Fibroblast of lung (primary cell): ENCODE data around the gene TMEM170A. TPM values are rescaled to one million over a fixed set of nuclear protein-coding genes. Genes with fewer than 3 reads are reported as not detected.

ENCODE experiments used
- DNase-seq, 2 donors: peaks; one replicate each; pipeline versions ENCODE4 v3.0.0 to v3.0.0-alpha.2; 2010; ENCODE audit warnings: low read depth in 2 of 2
- H2AFZ ChIP-seq: 2 replicates; pipeline ENCODE4 v1.5.1; 2012; ENCODE audit warnings: low read length, control low read depth, inconsistent platforms
- H3K27ac ChIP-seq: 2 replicates; pipeline ENCODE4 v1.5.1; 2011; ENCODE audit warnings: low read length, control low read depth; ENCODE audit not compliant: insufficient read depth
- H3K27me3 ChIP-seq: 2 replicates; pipeline ENCODE4 v1.5.1; 2011; ENCODE audit warnings: mild to moderate bottlenecking, low read length; ENCODE audit not compliant: control insufficient read depth, insufficient read depth
- H3K36me3 ChIP-seq: 2 replicates; pipeline ENCODE4 v1.5.1; 2011; ENCODE audit warnings: low read length; ENCODE audit not compliant: control insufficient read depth, insufficient read depth
- H3K4me1 ChIP-seq: 2 replicates; pipeline ENCODE4 v1.5.1; 2011; ENCODE audit warnings: low read length; ENCODE audit not compliant: control insufficient read depth, insufficient read depth; ENCODE audit errors: extremely low read depth
- H3K4me2 ChIP-seq: 2 replicates; pipeline ENCODE4 v1.5.1; 2011; ENCODE audit warnings: low read length, control low read depth; ENCODE audit not compliant: insufficient read depth; ENCODE audit errors: extremely low read depth
- H3K4me3 ChIP-seq, 4 experiments: fragments of 200-600 bp in 1 of 4; sonication (generic) in 1 of 4; replicated peaks in 1 of 4; 2 replicates each; pipeline ENCODE4 v1.5.1; 2011 to 2016; ENCODE audit warnings: low read length in 4 of 4, low read depth in 3 of 4, mild to moderate bottlenecking in 3 of 4, control low read depth in 2 of 4, inconsistent platforms in 1 of 4, mixed read lengths in 1 of 4; ENCODE audit not compliant: insufficient read depth in 1 of 4; ENCODE audit errors: control extremely low read depth in 1 of 4
- H3K79me2 ChIP-seq: 2 replicates; pipeline ENCODE4 v1.5.1; 2012; ENCODE audit warnings: mild to moderate bottlenecking, low read length, inconsistent platforms; ENCODE audit not compliant: control insufficient read depth, insufficient read depth
- H3K9ac ChIP-seq: 2 replicates; pipeline ENCODE4 v1.5.1; 2011; ENCODE audit warnings: mild to moderate bottlenecking, low read length, control low read depth; ENCODE audit not compliant: insufficient read depth
- H3K9me3 ChIP-seq: 2 replicates; pipeline ENCODE4 v1.5.1; 2012; ENCODE audit warnings: low read depth, low read length; ENCODE audit not compliant: control insufficient read depth, insufficient read depth
- H4K20me1 ChIP-seq: 2 replicates; pipeline ENCODE4 v1.5.1; 2011; ENCODE audit warnings: low read length; ENCODE audit not compliant: control insufficient read depth, insufficient read depth; ENCODE audit errors: extremely low read depth
- EZH2 ChIP-seq: IDR thresholded peaks from 2 replicates; pipeline ENCODE4 v1.5.1; 2012; ENCODE audit warnings: low read length, control low read depth, mild to moderate bottlenecking; ENCODE audit errors: missing control alignments
- polyA plus RNA-seq, 2 donors: library from polyadenylated mRNA; depleted of rRNA in 1 of 2; stranded (reverse) in 1 of 2; unstranded in 1 of 2; fragments of >200 nt; gene quantifications; 2 replicates each; pipeline ENCODE4 v1.2.1, GENCODE V29; 2011 to 2012; ENCODE audit warnings: missing spikeins in 1 of 2
- total RNA-seq: library from RNA; depleted of rRNA; stranded (reverse); fragments of >200 nt; gene quantifications from 2 replicates; pipeline ENCODE4 v1.2.1, GENCODE V29; 2014
- TF ChIP-seq, protein P1 (sequence below), 2 donors: IDR thresholded peaks in 1 of 2; conservative IDR thresholded peaks in 1 of 2; 1 replicate in 1 of 2; 2 replicates in 1 of 2; pipeline ENCODE4 v1.5.1; 2011 to 2012; ENCODE audit warnings: low read length in 2 of 2, control low read depth in 1 of 2, inconsistent platforms in 1 of 2, low read depth in 1 of 2, mild to moderate bottlenecking in 1 of 2

The TMEM170A gene
- total and polyA plus RNA-seq, 2 donors (not counting 1 experiment from before 2014, with no cell fraction given), result 12.3 to 14.5 TPM

DNA sequence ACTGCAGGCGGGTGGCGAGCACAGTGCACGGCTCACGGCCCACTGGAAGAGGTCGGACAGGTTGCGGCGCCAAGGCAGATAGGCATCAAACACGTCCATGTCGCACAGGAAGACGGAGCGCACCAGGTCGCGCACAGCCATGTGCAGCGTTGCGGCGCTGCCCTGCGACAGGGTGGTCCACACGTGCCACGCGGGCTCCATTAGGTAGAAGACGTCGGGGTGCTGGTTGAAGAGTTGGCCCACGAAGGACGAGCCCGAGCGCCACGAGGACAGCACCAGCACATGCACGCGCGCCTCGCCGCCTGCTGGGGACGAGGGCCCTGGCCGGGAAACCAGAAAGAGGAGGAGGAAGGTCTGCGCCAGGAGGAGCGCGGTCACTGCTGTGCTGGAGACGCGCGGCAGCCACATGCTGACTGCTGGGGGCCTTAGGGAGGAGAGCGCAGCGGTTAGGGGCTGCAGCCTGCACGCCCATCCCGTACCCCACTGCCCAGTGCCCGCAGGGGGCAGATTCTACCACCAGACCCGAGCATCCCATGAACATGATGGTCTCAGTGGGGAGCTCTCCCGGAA is 15.0 kb upstream of the TMEM170A start:
- Histone ChIP-seq H3K9ac (no peak overlapping the region), H3K79me2 (no peaks in the 10 kb centered on the region), H2AFZ (no peak overlapping the region), H4K20me1 (no peaks in the 10 kb centered on the region), H3K9me3 (no peaks in the 10 kb centered on the region), H3K4me1 (no peaks in the 10 kb centered on the region), H3K27me3 (no peaks in the 10 kb centered on the region), H3K4me2 (no peak overlapping the region), H3K27ac (no peak overlapping the region), H3K4me3 (no peak overlapping the region), H3K36me3 (no peaks in the 10 kb centered on the region)
- TF ChIP-seq, protein P1, sequence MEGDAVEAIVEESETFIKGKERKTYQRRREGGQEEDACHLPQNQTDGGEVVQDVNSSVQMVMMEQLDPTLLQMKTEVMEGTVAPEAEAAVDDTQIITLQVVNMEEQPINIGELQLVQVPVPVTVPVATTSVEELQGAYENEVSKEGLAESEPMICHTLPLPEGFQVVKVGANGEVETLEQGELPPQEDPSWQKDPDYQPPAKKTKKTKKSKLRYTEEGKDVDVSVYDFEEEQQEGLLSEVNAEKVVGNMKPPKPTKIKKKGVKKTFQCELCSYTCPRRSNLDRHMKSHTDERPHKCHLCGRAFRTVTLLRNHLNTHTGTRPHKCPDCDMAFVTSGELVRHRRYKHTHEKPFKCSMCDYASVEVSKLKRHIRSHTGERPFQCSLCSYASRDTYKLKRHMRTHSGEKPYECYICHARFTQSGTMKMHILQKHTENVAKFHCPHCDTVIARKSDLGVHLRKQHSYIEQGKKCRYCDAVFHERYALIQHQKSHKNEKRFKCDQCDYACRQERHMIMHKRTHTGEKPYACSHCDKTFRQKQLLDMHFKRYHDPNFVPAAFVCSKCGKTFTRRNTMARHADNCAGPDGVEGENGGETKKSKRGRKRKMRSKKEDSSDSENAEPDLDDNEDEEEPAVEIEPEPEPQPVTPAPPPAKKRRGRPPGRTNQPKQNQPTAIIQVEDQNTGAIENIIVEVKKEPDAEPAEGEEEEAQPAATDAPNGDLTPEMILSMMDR (conservative IDR thresholded peaks at IDR 0.05 in 1 of 2, IDR thresholded peaks at IDR 0.05 in 1 of 2; ENCODE audit: low read depth in 1 of 2, low read length in 2 of 2), result no peak
- TF ChIP-seq EZH2, result no peak
- DNase-seq, result no peak

DNA sequence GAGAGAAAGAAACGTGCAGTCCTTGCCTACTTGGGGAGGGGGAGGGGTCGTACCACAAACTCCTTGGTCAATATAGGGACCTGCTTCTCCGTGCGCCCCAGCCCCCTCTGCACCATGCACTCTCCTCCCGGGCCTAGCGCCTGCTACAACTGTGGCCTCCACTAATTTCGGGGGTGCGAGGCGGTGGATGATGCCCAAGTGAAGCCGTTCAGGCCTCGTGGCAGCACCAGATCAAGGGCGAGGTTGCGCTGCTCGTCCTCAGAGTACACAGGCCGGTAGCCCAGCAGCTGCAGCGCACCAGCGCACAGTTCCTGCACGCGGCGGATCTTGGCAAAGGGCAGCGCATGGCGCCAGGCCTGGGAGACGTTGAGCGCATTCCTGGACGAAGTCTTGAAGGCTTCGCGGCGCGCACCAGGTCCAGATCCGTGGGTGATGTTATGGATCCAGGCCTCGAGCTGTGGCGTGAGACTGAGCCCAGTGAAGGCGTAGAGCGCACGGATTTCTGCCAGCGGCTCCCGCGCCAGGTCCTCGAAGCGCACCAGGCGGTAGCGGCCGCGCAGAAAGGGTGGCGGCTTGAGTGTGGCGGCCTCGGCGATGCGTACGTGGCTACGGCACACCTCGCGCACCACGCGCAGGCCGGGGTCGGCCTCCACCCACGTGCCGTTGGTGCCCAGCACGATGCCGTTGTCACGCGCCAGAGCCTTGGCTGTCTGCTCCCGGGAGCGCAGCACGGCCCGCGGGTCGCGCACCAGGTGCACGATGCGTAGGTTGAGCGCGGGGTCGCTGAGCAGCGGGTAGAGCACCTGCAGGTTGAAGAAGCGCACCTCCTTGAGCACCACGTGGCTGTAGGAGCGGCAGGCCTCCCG is 14.2 kb upstream of the TMEM170A start:
- Histone ChIP-seq H3K9ac (no peak overlapping the region), H3K9me3 (no peaks in the 10 kb centered on the region), H2AFZ (no peak overlapping the region), H3K4me2 (no peak overlapping the region), H3K79me2 (no peaks in the 10 kb centered on the region), H3K27ac (no peak overlapping the region), H3K4me1 (no peaks in the 10 kb centered on the region), H3K27me3 (no peaks in the 10 kb centered on the region), H3K36me3 (no peaks in the 10 kb centered on the region), H4K20me1 (no peaks in the 10 kb centered on the region), H3K4me3 (no peak overlapping the region)
- TF ChIP-seq, protein P1 (conservative IDR thresholded peaks at IDR 0.05 in 1 of 2, IDR thresholded peaks at IDR 0.05 in 1 of 2; ENCODE audit: low read depth in 1 of 2, low read length in 2 of 2), result no peak
- TF ChIP-seq EZH2, result no peak
- DNase-seq, result no peak

DNA sequence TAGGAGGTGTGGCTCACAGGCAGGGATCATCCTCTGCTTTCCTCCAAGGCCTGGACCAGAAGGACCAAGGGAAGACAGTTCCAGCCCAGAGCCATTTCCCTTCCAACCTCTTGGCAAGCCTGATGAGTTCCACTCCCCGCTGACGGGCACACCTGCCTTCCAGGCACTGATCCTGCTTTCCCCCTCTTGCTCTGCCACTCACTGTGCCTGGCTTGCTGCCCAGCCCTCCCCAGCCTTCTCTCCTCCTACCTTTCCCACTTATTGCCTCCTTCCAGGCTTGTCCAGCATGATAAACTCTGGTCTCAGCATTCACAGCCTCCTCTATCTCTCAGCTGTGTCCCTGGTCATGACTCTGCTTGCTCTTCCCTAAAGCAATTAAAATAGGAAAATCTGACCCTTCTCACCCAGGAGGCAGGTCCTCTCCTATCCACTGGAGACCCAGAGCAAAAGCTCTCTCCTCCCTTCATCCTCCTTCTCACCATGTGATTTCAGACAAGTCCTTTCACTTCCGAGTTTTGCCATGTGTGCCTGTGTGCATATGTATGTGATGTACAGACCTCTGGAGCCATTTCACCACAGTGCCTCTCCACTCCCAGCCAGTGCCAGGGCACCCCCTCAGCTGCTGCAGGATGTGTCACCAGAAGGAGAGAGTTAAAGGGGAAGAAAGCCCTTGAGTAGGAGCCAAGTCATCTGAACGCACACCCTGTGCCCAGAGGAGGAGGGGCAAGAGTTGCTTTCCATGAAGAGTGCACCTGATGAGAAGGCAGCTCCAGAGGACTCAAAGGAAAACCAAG is 13.4 kb upstream of the TMEM170A start:
- Histone ChIP-seq H3K9me3 (no peaks in the 10 kb centered on the region), H3K4me3 (no peak overlapping the region), H2AFZ (no peak overlapping the region), H4K20me1 (no peaks in the 10 kb centered on the region), H3K79me2 (no peaks in the 10 kb centered on the region), H3K9ac (no peak overlapping the region), H3K27me3 (no peaks in the 10 kb centered on the region), H3K27ac (no peak overlapping the region), H3K36me3 (no peaks in the 10 kb centered on the region), H3K4me1 (no peaks in the 10 kb centered on the region), H3K4me2 (no peak overlapping the region)
- no peak for DNase-seq
- TF ChIP-seq, protein P1 (conservative IDR thresholded peaks at IDR 0.05 in 1 of 2, IDR thresholded peaks at IDR 0.05 in 1 of 2; ENCODE audit: low read depth in 1 of 2, low read length in 2 of 2), result no peak
